ENCODE data around the gene FBXL19.

- TF ChIP-seq CTCF (IDR thresholded peaks at IDR 0.05 in 8 of 11, conservative IDR thresholded peaks at IDR 0.05 in 3 of 11) (no peak), POLR2A (IDR thresholded peaks at IDR 0.05) (no peak)
Observed at GRCh38 chr16:30989469-30990047, 66.2 kb downstream of the FBXL19 start.
